Measurements from ENCODE around the gene ELOVL2.
"Not testable (repeated sequence)": the region's sequence is repeated elsewhere in the genome, so short reads cannot be mapped to it uniquely, and the experiment has no call there.

ELOVL2 gene

DNA sequence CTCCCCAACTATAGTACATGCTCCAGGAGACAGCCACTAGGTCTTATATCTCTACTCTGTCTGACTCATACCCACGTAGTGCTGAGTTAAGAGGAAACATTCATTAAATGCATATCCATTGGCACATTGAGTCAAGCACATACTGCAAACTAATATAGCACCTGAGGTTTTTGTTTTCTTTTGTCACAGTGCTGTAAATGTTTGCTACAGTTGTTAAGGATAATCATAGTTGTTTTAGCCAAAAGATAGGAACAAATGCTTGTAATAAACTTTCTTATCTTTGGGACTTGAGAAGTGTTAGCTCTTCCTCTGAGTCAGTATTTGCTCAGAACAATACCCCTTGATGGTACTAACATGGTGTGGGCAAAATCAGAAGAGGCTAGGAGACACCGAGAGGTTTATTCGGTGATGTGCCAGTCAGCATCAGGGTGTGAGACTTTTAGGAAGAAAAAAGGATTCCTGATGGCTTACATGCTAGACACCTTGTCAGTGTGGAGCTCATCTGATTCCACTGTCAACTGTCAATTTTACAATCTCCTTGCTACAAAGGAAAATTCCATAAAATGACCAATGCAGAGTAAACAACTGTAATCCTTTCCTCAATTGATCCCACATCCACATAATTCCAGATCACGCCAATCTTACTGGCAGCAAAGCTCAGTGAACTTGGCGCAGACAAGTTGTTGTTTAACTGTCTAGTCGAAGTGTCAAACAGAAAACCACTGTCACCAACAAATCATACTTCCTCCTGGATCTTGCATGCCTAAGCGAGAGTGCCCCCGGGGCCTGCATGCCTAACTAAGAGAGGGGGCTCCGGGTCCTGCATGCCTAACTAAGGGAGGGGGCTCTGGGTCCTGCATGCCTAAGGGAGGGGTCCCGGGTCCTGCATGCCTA, 36.1 kb downstream of the ELOVL2 start:
- DNase-seq (ENCODE audit: insufficient read length, low spot score) (no peak), FAIRE-seq (no peak)
- TF ChIP-seq, protein P1, sequence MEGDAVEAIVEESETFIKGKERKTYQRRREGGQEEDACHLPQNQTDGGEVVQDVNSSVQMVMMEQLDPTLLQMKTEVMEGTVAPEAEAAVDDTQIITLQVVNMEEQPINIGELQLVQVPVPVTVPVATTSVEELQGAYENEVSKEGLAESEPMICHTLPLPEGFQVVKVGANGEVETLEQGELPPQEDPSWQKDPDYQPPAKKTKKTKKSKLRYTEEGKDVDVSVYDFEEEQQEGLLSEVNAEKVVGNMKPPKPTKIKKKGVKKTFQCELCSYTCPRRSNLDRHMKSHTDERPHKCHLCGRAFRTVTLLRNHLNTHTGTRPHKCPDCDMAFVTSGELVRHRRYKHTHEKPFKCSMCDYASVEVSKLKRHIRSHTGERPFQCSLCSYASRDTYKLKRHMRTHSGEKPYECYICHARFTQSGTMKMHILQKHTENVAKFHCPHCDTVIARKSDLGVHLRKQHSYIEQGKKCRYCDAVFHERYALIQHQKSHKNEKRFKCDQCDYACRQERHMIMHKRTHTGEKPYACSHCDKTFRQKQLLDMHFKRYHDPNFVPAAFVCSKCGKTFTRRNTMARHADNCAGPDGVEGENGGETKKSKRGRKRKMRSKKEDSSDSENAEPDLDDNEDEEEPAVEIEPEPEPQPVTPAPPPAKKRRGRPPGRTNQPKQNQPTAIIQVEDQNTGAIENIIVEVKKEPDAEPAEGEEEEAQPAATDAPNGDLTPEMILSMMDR (IDR thresholded peaks at IDR 0.05; ENCODE audit: insufficient read depth, missing control alignments): no peak

DNA sequence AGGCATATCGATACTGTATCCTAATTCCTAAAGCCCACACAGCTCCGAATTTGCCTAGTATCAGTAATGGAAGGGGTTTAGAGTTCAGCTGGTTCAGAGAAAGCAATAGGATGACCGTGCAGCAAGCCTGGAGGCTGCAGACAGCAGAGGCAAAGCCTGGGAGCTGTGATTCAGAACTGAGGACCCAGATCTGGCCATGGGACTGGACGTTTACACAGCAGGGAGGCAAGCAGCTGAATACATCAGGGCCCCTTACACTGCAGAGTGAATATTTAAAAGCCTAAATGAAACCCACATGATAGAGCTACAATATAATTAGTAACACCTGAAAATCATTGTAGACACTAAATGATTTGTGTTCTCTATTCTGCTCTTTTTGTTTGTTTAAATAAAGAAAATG, 38.0 kb downstream of the ELOVL2 start:
- FAIRE-seq: no peak
- DNase-seq (ENCODE audit: insufficient read length, low spot score): no peak
- TF ChIP-seq, protein P1 (IDR thresholded peaks at IDR 0.05; ENCODE audit: insufficient read depth, missing control alignments): no peak

DNA sequence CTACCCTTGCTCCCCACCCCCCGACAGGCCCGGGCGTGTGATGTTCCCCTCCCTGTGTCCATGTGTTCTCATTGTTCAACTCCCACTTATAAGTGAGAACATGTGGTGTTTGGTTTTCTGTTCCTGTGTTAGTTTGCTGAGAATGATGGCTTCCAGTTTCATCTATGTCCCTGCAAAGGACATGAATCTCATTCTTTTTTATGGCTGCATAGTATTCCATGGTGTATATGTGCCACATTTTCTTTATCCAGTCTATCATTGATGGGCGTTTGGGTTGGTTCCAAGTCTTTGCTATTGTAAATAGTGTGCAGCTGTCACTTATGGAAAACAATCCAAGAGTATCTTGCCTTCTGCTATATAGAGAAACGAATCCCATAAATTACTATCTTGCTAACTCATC, 40.8 kb downstream of the ELOVL2 start:
- not testable (repeated sequence) for FAIRE-seq; DNase-seq (ENCODE audit: insufficient read length, low spot score)

DNA sequence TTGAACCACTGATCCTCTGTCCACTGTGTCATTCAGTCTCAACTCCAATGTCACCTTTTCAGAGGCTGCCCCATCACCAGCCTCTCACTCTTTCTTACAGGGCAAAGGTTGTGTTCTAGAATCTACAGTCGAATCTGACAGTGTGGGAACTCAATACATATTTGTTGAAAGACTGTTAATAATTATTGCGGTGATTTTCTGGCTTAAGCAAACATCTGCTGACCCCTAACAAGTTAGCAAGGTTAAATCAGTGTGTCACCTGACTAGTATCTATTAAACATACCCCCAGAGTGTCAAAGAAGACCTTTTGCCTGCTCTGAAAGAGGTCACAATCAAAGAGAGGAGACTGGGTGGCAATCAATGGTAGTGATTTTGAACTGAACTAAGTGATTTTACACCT, 41.9 kb downstream of the ELOVL2 start:
- DNase-seq (ENCODE audit: insufficient read length, low spot score) (no peak), FAIRE-seq (no peak)
- TF ChIP-seq, protein P1 (IDR thresholded peaks at IDR 0.05; ENCODE audit: insufficient read depth, missing control alignments): no peak

DNA sequence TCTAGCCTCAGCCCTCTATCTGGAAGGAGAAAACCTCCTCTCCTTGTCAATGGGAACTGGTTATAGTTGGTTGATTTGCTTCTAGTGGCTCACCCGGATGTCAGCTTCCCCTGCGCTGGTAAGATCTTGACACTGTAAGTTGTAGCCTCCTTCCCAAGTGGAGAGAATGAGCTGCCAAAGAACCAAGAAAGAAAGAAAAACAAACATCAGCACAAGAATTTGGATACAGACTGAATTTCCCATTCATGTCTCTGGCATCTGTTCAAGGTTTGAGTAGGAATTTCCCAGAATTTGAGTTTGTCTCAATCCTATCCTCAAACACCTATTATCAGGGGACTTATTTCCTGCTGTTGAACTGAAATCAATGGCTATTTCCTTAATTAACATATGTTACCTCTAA, 44.1 kb downstream of the ELOVL2 start:
- TF ChIP-seq, protein P1 (IDR thresholded peaks at IDR 0.05; ENCODE audit: insufficient read depth, missing control alignments): no peak
- FAIRE-seq (no peak), DNase-seq (ENCODE audit: insufficient read length, low spot score) (no peak)

DNA sequence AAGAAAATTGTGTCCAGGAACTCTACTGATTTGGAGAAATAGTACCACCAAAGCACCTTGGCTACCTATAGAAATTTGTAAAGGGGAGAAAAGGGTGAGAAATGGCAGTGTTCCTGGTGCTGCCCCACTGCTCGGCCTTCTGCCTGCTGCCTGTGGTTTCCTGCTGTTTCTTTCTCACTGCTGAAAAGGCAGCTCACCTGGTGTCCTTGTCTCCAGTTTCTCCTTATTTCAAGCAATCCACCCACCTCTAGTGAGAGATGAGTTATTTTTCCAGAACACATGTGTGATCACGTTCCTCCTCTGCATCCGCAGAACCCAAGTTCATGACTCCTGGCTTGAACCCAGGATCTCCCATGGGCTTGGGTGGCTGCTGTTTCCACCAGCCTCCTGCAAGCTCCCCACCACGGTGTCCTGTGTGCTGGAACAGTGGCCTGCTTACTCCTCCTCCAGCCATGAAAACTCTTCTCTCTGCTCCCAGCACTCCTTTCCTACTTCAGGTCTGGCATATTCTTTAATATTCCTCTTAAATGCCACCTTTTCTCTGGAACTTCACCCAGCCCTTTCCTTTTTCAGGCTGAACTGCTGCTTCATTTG, 48.9 kb downstream of the ELOVL2 start:
- TF ChIP-seq, protein P1 (IDR thresholded peaks at IDR 0.05; ENCODE audit: insufficient read depth, missing control alignments): no peak
- DNase-seq (ENCODE audit: insufficient read length, low spot score): no peak
- FAIRE-seq: no peak

DNA sequence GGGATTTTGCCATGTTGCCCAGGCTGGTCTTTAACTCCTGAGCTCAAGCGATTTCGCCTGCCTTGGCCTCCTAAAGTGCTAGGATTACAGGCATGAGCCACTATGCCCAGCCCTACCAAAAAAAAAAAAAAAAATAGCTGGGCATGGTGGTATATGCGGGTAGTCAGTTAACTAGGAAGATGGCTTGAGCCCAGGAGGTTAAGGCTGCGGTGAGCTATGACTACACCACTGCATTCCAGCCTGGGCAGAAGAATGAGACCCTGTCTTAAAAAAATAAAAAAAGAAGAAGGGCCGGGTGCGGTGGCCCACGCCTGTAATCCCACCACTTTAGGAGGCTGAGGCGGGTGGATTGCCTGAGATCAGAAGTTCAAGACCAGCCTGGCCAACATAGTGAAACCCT, 50.2 kb downstream of the ELOVL2 start:
- FAIRE-seq (no peak), DNase-seq (ENCODE audit: insufficient read length, low spot score) (no peak)
- TF ChIP-seq, protein P1 (IDR thresholded peaks at IDR 0.05; ENCODE audit: insufficient read depth, missing control alignments): no peak
